IPS DF 6.9 (cell line): Measurements from ENCODE around the gene PARP12.
A peak's percentile ranks its signal among the peaks of the same experiment; 100 is the strongest.

Experiments used
- DNase-seq: peaks from one replicate; pipeline ENCODE4 v3.0.0-alpha.2; 2013; ENCODE audit warnings: low read depth, low spot score
- H3K27ac ChIP-seq: one replicate; pipeline ENCODE4 v1.5.1; 2013; ENCODE audit warnings: low read length, control low read depth
- H3K27me3 ChIP-seq: 2 replicates; pipeline ENCODE4 v1.6.1; 2013; ENCODE audit warnings: mild to moderate bottlenecking, low read length; ENCODE audit not compliant: control insufficient read depth, insufficient read depth
- H3K36me3 ChIP-seq: 2 replicates; pipeline ENCODE4 v1.6.1; 2013; ENCODE audit warnings: low read length; ENCODE audit not compliant: control insufficient read depth, insufficient read depth
- H3K4me1 ChIP-seq: 2 replicates; pipeline ENCODE4 v1.6.1; 2013; ENCODE audit warnings: low read length; ENCODE audit not compliant: control insufficient read depth, insufficient read depth
- H3K4me3 ChIP-seq: 2 replicates; pipeline ENCODE4 v1.5.1; 2013; ENCODE audit warnings: mild to moderate bottlenecking, low read length
- H3K9me3 ChIP-seq: 2 replicates; pipeline ENCODE4 v1.6.1; 2013; ENCODE audit warnings: low read length, inconsistent platforms; ENCODE audit not compliant: control insufficient read depth, insufficient read depth
- WGBS: extraction: QIAGEN DNeasy Blood & Tissue Kit; methylation state at CpG from one replicate; pipeline ENCODE4 v1.1.7; 2013; ENCODE audit warnings: mixed read lengths, missing lambda C conversion rate; ENCODE audit not compliant: insufficient read length, insufficient coverage; 5-methylcytosine and 5-hydroxymethylcytosine counted together

The PARP12 gene

DNA sequence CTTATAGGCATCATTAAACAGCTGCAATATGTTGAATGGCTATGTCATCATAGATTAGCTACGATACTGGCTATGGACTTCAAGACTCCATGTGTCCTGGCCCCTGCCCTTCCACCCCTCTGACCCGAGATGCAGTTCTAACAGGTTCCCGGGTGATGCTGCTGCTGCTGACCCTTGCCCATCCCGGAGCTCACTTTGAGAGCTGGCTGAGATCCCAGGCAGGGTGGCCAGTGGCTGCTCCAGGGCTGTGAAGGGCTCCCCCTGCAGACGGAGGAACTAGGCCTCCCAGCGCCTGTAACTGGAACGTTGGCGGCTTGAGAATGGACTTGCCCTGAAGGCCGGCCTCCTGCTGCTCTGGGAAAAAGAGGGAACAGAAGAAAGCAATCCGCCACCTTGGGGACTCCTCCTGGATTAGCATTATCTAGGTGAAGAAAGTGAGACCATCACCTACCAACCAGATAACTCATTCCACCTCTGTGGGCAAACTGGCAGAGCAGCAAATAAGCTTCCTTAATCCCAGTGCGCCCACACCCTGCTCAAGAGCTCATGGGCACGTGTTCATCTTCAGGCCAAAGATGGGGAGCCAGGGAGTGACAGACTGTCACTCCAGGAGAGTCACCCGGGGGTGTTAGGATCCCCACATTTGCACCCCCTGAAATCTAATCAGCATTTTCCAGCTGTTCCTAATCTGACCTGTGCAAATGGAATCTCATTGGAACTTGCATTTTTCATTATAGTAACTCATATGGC is 56.8 kb downstream of the PARP12 start:
- H3K4me3 ChIP-seq, result no peak overlapping the region
- peak; percentile 43 for DNase-seq
- no CpG with 5 or more reads among the region's 13 CpGs for WGBS

DNA sequence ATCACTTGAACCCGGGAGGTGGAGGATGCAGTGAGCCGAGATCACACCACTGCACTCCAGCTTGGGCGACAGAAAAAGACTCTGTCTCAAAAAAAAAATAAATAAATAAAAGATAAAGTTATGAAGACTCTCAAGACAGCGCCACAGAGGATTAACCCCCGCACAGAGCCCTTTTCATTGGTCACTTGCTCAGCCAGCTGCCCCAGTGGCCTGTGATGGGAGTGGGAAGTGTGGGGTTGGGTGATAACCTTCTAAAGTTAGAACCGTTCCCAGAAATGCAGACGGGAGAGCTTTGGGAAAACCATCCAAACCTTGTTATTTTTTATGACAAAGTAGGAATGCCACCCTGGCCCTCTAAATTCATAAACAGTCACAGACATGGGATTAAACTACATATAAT is 57.4 kb downstream of the PARP12 start:
- no peak for DNase-seq
- H3K27ac ChIP-seq, result no peak overlapping the region
- no peaks in the 10 kb centered on the region for H3K36me3 ChIP-seq
- no CpG with 5 or more reads among the region's 7 CpGs for WGBS
- no peak overlapping the region for H3K4me3 ChIP-seq
- H3K27me3 ChIP-seq, result no peaks in the 10 kb centered on the region
- H3K4me1 ChIP-seq, result peaks cover 1% of the 10 kb centered on the region; the same call in 1 of the 2 replicates
- H3K9me3 ChIP-seq, result no peaks in the 10 kb centered on the region

More for the DNA sequence above, 56.8 kb downstream of the PARP12 start:
- Histone ChIP-seq H3K4me1 (peaks cover 1% of the 10 kb centered on the region; the same call in 1 of the 2 replicates), H3K27me3 (no peaks in the 10 kb centered on the region), H3K27ac (no peak overlapping the region), H3K36me3 (no peaks in the 10 kb centered on the region), H3K9me3 (no peaks in the 10 kb centered on the region)

- Histone ChIP-seq H3K36me3 (no peaks in the 10 kb centered on the region), H3K27ac (no peak overlapping the region), H3K27me3 (no peaks in the 10 kb centered on the region), H3K4me1 (peaks cover 1% of the 10 kb centered on the region; the same call in 1 of the 2 replicates), H3K9me3 (no peaks in the 10 kb centered on the region), H3K4me3 (no peak overlapping the region)
- no CpG with 5 or more reads among the region's 6 CpGs for WGBS
- no peak for DNase-seq
Measured at GRCh38 chr7:140004672-140005071, 58.1 kb downstream of the PARP12 start.

GRCh38 chr7:140003913-140004382 is 58.8 kb downstream of the PARP12 start:
- H3K4me3 ChIP-seq, result no peak overlapping the region
- DNase-seq, result peak; percentile 35
- WGBS, result no CpG with 5 or more reads among the region's 9 CpGs

DNA sequence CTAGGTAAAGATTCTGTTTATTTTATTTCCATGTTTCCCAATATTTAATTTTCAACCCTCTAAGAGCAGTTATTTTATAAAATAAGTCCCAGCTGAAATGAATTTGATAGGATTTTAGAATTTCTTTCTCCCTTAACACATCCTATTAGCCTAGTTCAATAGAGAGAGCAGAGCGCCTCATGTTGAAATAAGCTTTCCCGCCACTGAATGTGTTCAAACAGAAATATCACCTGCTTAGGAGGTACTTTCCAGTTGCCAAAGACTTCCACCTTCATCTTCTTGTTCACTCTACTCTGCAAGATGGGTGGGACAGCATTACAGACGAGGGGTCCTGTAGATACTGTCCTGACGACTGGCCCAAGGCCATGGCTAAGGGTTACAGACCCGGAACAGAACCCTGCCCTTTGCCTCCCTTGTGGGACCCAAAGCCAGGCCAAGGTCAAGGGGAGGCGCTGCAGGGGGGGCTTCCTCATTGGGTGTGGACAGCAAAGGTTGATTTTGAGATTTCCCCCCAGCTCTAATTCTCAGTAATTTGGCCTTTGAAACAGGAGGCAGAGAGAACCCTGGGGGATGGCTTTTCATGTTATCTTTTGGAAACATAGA is 62.0 kb downstream of the PARP12 start:
- H3K27me3 ChIP-seq, result no peaks in the 10 kb centered on the region
- no CpG with 5 or more reads among the region's 6 CpGs for WGBS
- no peaks in the 10 kb centered on the region for H3K4me1 ChIP-seq
- DNase-seq, result no peak
- H3K9me3 ChIP-seq, result no peaks in the 10 kb centered on the region
- no peak overlapping the region for H3K4me3 ChIP-seq
- H3K27ac ChIP-seq, result no peak overlapping the region
- H3K36me3 ChIP-seq, result no peaks in the 10 kb centered on the region

More at GRCh38 chr7:140003913-140004382, 58.8 kb downstream of the PARP12 start:
- Histone ChIP-seq H3K9me3 (no peaks in the 10 kb centered on the region), H3K36me3 (no peaks in the 10 kb centered on the region), H3K27me3 (no peaks in the 10 kb centered on the region), H3K27ac (no peak overlapping the region), H3K4me1 (peaks cover 1% of the 10 kb centered on the region; the same call in 1 of the 2 replicates)

DNA sequence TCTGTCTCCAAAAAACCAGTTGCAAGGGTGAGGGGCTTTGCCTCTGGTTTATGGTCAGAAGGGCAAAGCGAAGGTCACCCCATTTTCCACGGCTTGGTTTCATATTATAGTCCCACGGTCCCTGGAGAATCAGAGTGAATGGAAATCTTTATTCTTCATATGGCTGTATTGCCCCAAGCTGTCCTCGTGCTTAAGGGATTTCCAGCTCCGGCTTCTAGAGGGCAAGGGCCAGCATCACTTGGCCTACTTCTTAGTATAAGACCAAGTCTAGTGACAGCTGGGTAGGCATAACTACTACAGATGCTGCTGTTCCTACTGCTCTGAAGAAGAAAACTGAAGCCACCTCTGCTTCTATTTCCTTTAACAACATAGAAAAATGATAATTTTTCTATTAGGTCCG is 63.2 kb downstream of the PARP12 start:
- DNase-seq, result no peak
- Histone ChIP-seq H3K9me3 (no peaks in the 10 kb centered on the region), H3K27me3 (no peaks in the 10 kb centered on the region), H3K4me1 (no peaks in the 10 kb centered on the region; the same call in 1 of the 2 replicates), H3K27ac (no peak overlapping the region), H3K4me3 (no peak overlapping the region), H3K36me3 (no peaks in the 10 kb centered on the region)
- no CpG with 5 or more reads among the region's 6 CpGs for WGBS

GRCh38 chr7:139998572-139998971 is 64.2 kb downstream of the PARP12 start:
- Histone ChIP-seq H3K4me1 (no peaks in the 10 kb centered on the region; the same call in 1 of the 2 replicates), H3K27ac (no peak overlapping the region), H3K36me3 (no peaks in the 10 kb centered on the region), H3K4me3 (no peak overlapping the region), H3K9me3 (no peaks in the 10 kb centered on the region), H3K27me3 (no peaks in the 10 kb centered on the region)
- WGBS, result no CpG with 5 or more reads among the region's 4 CpGs
- DNase-seq, result no peak

GRCh38 chr7:139995017-139995915 is 67.5 kb downstream of the PARP12 start:
- H3K36me3 ChIP-seq, result no peaks in the 10 kb centered on the region
- no CpG with 5 or more reads among the region's 19 CpGs for WGBS
- H3K9me3 ChIP-seq, result no peaks in the 10 kb centered on the region
- H3K4me1 ChIP-seq, result no peaks in the 10 kb centered on the region; the same call in 1 of the 2 replicates
- no peak for DNase-seq
- no peak overlapping the region for H3K4me3 ChIP-seq
- no peaks in the 10 kb centered on the region for H3K27me3 ChIP-seq
- H3K27ac ChIP-seq, result no peak overlapping the region

- H3K9me3 ChIP-seq, result no peaks in the 10 kb centered on the region
- H3K4me3 ChIP-seq, result no peak overlapping the region
- H3K36me3 ChIP-seq, result no peaks in the 10 kb centered on the region
- no peak overlapping the region for H3K27ac ChIP-seq
- H3K27me3 ChIP-seq, result no peaks in the 10 kb centered on the region
- DNase-seq, result no peak
- H3K4me1 ChIP-seq, result peaks cover 4% of the 10 kb centered on the region
- no CpG with 5 or more reads among the region's 1 CpG for WGBS
Measured at GRCh38 chr7:139994356-139994755, 68.4 kb downstream of the PARP12 start.

- no CpG with 5 or more reads among the region's 2 CpGs for WGBS
Measured at GRCh38 chr7:139993592-139993991, 69.2 kb downstream of the PARP12 start.

More at GRCh38 chr7:139993592-139993991, 69.2 kb downstream of the PARP12 start:
- no peak for DNase-seq
- H3K36me3 ChIP-seq, result no peaks in the 10 kb centered on the region
- no peaks in the 10 kb centered on the region for H3K9me3 ChIP-seq
- peaks cover 4% of the 10 kb centered on the region for H3K4me1 ChIP-seq
- no peak overlapping the region for H3K27ac ChIP-seq
- no peak overlapping the region for H3K4me3 ChIP-seq
- H3K27me3 ChIP-seq, result no peaks in the 10 kb centered on the region
